Common myeloid progenitor, CD34-positive (primary cell): ENCODE measurements around the gene NOS2.
"Not testable (repeated sequence)": the region's sequence is repeated elsewhere in the genome, so short reads cannot be mapped to it uniquely, and the experiment has no call there.

Experiments used
- CTCF ChIA-PET: fragments of 350-600 bp; sonication (Branson Sonifier 250); formaldehyde crosslinking; loops from one replicate; lab custom pipeline; 2021; ENCODE audit warnings: antibody characterized with exemption; lab: Charles Lee
- POLR2A ChIA-PET: fragments of 350-600 bp; sonication (Branson Sonifier 250); formaldehyde crosslinking; loops from one replicate; lab custom pipeline; 2021; ENCODE audit warnings: antibody characterized with exemption; lab: Charles Lee
- DNase-seq, 3 donors: peaks; one replicate each; pipeline versions ENCODE4 v3.0.0 to v3.0.0-alpha.2; 2013
- H3K27ac ChIP-seq, 2 experiments: 1 replicate in 1 of 2; 2 replicates in 1 of 2; pipeline ENCODE4 v1.7.0; 2013; ENCODE audit warnings: inconsistent platforms in 2 of 2, low read length in 2 of 2, mild to moderate bottlenecking in 2 of 2, low read depth in 1 of 2, moderate library complexity in 1 of 2; ENCODE audit not compliant: severe bottlenecking in 2 of 2, insufficient read depth in 1 of 2, poor library complexity in 1 of 2
- H3K27me3 ChIP-seq, 5 experiments: replicated peaks in 2 of 5; 1 replicate in 3 of 5; 2 replicates in 2 of 5; pipeline versions ENCODE4 v1.6.1 to v1.7.0; 2013; ENCODE audit warnings: low read length in 4 of 5, mild to moderate bottlenecking in 2 of 5, moderate library complexity in 2 of 5, inconsistent platforms in 1 of 5; ENCODE audit not compliant: insufficient read depth in 5 of 5, control insufficient read depth in 4 of 5
- H3K36me3 ChIP-seq, 4 experiments: 1 replicate in 2 of 4; 2 replicates in 2 of 4; pipeline versions ENCODE4 v1.6.1 to v1.7.0; 2013; ENCODE audit warnings: low read length in 3 of 4, control low read depth in 1 of 4, mild to moderate bottlenecking in 1 of 4; ENCODE audit not compliant: control insufficient read depth in 4 of 4, insufficient read depth in 4 of 4
- H3K4me1 ChIP-seq, 4 experiments: 1 replicate in 3 of 4; 2 replicates in 1 of 4; pipeline versions ENCODE4 v1.6.1 to v1.7.1; 2013; ENCODE audit warnings: low read length in 3 of 4, mild to moderate bottlenecking in 3 of 4, control low read depth in 1 of 4, inconsistent platforms in 1 of 4, moderate library complexity in 1 of 4; ENCODE audit not compliant: control insufficient read depth in 4 of 4, insufficient read depth in 4 of 4; ENCODE audit errors: control extremely low read depth in 1 of 4
- H3K4me3 ChIP-seq, 7 experiments: 1 replicate in 4 of 7; 2 replicates in 3 of 7; pipeline versions ENCODE4 v1.5.1 to v1.7.0; 2013; ENCODE audit warnings: mild to moderate bottlenecking in 7 of 7, low read length in 6 of 7, moderate library complexity in 6 of 7, inconsistent platforms in 2 of 7, low read depth in 2 of 7, control low read depth in 1 of 7; ENCODE audit not compliant: insufficient read depth in 4 of 7, control insufficient read depth in 1 of 7; ENCODE audit errors: extremely low read depth in 1 of 7
- H3K9me3 ChIP-seq, 5 experiments: 1 replicate in 4 of 5; 2 replicates in 1 of 5; pipeline versions ENCODE4 v1.6.1 to v1.7.1; 2013; ENCODE audit warnings: low read length in 4 of 5, mild to moderate bottlenecking in 2 of 5, inconsistent platforms in 1 of 5, low read depth in 1 of 5, moderate library complexity in 1 of 5; ENCODE audit not compliant: control insufficient read depth in 4 of 5, insufficient read depth in 2 of 5; ENCODE audit errors: control extremely low read depth in 1 of 5
- WGBS: methylation state at CpG from one replicate; pipeline ENCODE4 v1.1.5; 2013; ENCODE audit not compliant: insufficient coverage; 5-methylcytosine and 5-hydroxymethylcytosine counted together

The NOS2 gene

DNA sequence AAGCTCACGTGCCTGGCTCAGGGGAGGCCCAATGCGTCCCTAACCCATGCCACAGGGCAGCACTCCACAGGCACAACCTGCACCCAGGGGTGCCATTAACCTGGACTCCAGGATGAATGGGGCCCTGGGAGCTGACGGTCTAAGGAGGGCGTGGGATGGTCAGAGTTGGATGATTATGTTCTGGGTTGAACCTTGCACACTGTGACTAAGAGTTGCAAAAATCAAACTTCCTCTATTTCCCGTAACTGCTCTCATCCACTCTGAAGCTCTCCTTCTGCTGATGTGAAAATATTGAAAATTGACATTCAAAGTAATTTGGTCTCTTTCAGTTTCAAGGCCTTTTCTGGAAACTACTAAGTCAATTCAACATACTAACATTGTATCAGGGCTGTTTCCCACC is 54.0 kb downstream of the NOS2 start:
- DNase-seq, H3K27ac ChIP-seq, H3K4me3 ChIP-seq, H3K27me3 ChIP-seq, H3K9me3 ChIP-seq, H3K36me3 ChIP-seq, POLR2A ChIA-PET, CTCF ChIA-PET, H3K4me1 ChIP-seq: not testable (repeated sequence)
- WGBS: no CpG with 5 or more reads among the region's 5 CpGs

DNA sequence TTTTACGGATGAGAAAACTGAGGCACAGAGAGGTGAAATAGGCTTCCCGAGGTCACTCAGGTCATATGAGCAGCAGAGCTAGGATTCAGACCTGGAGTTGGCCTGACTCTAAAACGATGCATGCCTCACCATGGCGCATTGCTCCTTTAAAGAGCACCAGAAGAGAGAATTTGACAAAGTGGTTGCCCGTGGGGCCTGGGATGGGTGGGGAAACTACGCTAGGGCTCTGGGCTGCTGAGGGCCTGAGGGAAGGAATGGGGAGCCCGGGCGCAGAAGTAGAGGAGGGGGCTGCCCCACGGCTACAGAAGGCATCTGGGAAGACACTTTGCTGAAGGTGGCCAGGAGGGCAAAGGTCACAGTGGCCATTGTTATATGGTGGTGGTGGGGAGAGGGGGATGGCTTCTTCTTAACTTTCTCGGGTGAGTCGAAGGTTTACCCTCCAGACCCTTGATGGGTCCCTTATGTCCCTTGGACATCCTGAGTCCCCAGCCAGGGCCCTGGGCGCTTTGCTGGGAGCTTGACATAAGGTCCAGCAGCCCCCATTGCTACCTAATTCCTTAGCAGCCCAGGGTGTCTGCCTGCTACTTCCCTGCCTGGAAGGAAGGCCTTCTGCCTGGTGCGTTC is 55.0 kb downstream of the NOS2 start:
- H3K9me3 ChIP-seq, H3K4me3 ChIP-seq, H3K27me3 ChIP-seq, H3K36me3 ChIP-seq, H3K27ac ChIP-seq, DNase-seq, POLR2A ChIA-PET, H3K4me1 ChIP-seq: not testable (repeated sequence)
- CTCF ChIA-PET: interaction anchor here (0.6 kb wide), 1 partner anchor 179 kb away, joined by 3 read pairs; no protein-coding TSS in a partner anchor
- 89% methylated on average over 10 of the region's 13 CpGs for WGBS

DNA sequence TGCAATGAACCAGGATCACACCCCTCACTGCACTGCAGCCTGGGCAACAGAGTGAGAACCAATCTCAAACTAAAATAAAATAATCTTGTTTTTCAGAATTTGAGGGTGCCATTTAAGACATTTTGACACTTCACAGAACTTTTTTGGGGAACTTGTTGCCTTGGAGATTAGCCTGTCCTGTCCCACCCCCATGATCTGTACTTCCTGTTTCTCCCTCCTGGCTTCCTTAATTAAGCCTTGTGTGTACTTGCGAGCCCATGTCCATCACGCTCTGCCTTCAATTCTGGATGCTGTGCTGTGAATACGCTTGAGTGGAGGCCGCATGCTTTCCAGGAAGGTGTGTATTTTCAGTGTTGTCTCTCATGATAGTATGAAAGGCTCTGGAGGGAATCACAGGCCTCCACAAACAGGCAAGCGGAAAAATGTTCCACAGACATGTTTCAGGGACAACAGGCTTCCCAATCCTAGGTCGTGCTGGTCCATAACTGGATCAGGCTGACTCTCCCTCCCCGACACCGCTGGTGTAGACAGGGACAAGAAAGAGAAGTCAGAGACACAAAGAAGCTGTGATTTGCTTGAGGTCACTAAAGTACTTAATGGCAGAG is 56.9 kb downstream of the NOS2 start:
- CTCF ChIA-PET: interaction anchor here (1.1 to 1.6 kb wide), 2 partner anchors 89 to 150 kb away, joined by 4 read pairs; no protein-coding TSS in a partner anchor
- 67% methylated on average over 8 of the region's 8 CpGs for WGBS
- Histone ChIP-seq H3K9me3 (no peaks in the 10 kb centered on the region), H3K27ac (no peak overlapping the region), H3K27me3 (no peaks in the 10 kb centered on the region), H3K4me1 (peaks cover 0 to 7% (median 3%) of the 10 kb centered on the region in 4 experiments), H3K4me3 (no peak overlapping the region), H3K36me3 (no peaks in the 10 kb centered on the region)
- DNase-seq: peak; percentile 15 to 74 (median 65)
- POLR2A ChIA-PET: no interaction called here

DNA sequence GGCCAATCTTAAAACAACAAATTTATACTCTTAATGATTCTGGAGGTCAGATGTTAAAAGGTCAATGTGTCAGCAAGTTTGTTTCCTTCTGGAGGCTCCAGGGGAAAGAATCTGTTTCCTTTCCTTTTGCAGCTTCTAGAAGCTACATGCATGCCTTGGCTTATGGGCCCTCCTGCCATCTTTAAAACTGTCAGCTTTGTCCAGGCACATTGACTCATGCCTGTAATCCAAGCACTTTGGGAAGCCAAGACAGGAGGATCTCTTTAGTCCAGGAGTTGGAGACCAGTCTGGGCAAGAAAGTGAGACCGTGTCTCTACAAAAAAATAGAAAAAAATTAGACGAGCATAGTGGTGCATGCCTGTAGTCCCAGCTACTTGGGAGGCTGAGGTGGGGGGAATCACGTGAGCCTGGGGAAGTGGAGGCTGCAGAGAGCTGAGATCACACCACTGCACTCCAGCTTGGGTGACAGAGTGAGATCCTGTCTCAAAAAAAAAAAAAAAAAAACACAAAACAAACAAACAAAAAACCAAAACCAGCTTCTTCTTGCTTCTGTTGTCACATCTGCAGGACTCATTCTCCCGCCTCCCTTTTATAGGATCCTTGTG is 58.3 kb downstream of the NOS2 start:
- no peak for DNase-seq
- H3K9me3 ChIP-seq: no peaks in the 10 kb centered on the region
- CTCF ChIA-PET: interaction anchor here (1.1 to 1.6 kb wide), 2 partner anchors 87 to 152 kb away, joined by 4 read pairs; no protein-coding TSS in a partner anchor
- 95% methylated on average over 4 of the region's 4 CpGs for WGBS
- POLR2A ChIA-PET: no interaction called here
- H3K27me3 ChIP-seq: no peaks in the 10 kb centered on the region
- no peak overlapping the region for H3K27ac ChIP-seq
- H3K4me1 ChIP-seq: peaks cover 0 to 7% (median 3%) of the 10 kb centered on the region in 4 experiments
- no peak overlapping the region for H3K4me3 ChIP-seq
- H3K36me3 ChIP-seq: no peaks in the 10 kb centered on the region

DNA sequence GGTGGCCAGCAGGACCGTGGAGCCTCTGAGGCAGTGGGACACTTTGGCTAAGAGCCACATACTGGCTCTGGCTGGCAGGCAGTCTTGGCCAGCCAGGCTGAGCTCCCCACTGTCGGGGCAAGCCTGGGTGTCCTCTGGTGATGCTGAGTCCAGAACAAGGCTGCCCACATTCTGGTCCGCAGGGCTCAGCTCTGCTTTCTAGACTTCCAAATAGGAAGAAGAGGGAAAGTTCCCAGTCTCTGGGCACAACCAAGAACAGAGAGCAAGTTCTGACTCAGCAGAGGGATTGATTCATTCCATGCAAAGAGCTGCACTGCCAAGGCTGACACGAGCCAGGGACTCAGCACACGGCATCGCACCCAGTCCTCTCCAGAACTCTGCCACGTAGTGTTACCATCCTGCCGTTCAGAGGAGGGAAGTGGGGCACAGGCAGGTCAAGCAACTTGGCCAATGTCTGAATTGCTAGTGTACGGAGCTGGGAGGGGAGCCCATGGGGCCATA is 58.9 kb downstream of the NOS2 start:
- Histone ChIP-seq H3K9me3 (no peaks in the 10 kb centered on the region), H3K4me3 (no peak overlapping the region), H3K27me3 (no peaks in the 10 kb centered on the region), H3K4me1 (peaks cover 0 to 7% (median 3%) of the 10 kb centered on the region in 4 experiments), H3K27ac (no peak overlapping the region), H3K36me3 (no peaks in the 10 kb centered on the region)
- DNase-seq: no peak
- ChIA-PET POLR2A (no interaction called here), CTCF (interaction anchor here (1.6 kb wide), 1 partner anchor 87 kb away, joined by 4 read pairs; no protein-coding TSS in a partner anchor)
- 80% methylated on average over 5 of the region's 9 CpGs for WGBS

DNA sequence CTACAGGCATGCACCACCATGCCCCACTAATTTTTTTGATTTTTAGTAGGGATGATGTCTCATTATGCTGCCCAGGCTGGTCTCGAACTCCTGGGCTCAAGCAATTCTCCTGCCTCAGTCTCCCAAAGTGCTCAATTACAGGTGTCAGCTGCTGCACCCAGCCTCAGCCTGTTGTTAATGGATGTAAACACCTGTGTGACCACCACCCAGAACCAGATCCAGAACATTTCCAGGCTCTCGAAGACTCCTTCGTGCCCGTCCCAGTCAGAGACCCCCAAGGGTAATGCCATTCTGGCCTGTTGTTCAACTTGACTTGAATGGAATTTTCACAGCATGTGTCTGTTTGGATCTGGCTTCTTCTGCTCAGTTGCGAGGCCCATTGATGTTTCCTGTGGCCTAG is 59.8 kb downstream of the NOS2 start:
- WGBS: 79% methylated on average over 3 of the region's 5 CpGs
- H3K36me3 ChIP-seq, CTCF ChIA-PET, H3K4me3 ChIP-seq, H3K4me1 ChIP-seq, H3K9me3 ChIP-seq, POLR2A ChIA-PET, DNase-seq, H3K27ac ChIP-seq, H3K27me3 ChIP-seq: not testable (repeated sequence)

DNA sequence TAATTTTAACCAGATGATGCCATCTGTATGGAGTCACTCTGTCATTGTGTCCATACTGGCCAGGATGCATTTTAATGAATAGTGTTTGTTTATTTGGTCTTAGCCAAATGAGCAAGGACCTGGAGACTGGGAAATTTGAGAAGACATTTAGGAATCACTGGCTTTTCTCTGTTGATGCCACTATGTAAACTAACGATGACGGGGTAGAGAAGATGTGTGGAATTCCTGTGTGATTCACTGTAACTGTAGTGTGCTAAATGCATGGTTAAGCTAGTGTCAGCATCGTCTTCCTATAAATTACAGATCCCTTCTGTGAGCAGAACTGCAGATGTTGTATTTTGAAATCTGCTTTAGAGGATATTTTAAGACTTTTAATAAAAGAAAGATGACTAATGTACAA is 66.6 kb downstream of the NOS2 start:
- WGBS: 100% methylated on average over 1 of the region's 3 CpGs
- Histone ChIP-seq H3K4me3 (no peak overlapping the region), H3K36me3 (no peaks in the 10 kb centered on the region), H3K4me1 (no peaks in the 10 kb centered on the region), H3K27me3 (peaks cover 0 to 4% (median 0%) of the 10 kb centered on the region in 5 experiments), H3K27ac (no peak overlapping the region), H3K9me3 (no peaks in the 10 kb centered on the region)
- no peak for DNase-seq
- ChIA-PET POLR2A (interaction anchor here (0.7 kb wide), 1 partner anchor 619 kb away, joined by 3 read pairs; no protein-coding TSS in a partner anchor), CTCF (no interaction called here)
